ENCODE results near the gene CAMKK1.

Gene CAMKK1

DNA sequence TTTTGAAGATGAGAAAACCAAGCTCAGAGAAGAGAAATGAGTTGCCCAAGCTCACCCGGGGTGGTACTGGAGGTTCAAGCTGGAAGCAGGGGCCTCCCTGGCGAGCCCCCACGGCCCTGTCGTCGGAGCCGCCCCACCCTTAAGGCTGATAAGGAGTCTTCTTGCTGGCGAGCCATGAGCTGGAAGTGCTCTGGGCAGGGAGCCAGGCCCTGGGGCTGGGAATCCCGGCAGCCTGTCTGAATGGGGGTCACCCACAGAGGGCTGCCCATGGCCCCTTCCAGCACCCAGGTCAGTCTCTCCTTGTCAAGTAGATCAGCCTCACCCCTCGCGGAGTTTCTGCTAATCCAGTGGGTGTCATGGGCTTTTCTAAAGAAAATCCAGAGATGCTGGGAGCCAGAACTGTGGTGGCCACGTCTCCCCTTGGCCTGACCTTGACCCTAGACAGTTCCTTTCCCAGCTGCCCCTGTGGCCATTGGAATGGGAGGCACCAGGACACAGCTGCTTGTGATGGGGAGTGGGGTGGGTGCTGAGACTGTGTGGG is 24.6 kb upstream of the CAMKK1 start:
- H3K4me3 ChIP-seq (ENCODE audit: low read length): no peak overlapping the region
- H3K27ac ChIP-seq (ENCODE audit: low read length): no peak overlapping the region
- H3K4me1 ChIP-seq (ENCODE audit: control insufficient read depth, insufficient read depth, low read length): no peaks in the 10 kb centered on the region; the same call in 1 of the 2 replicates
- no peaks in the 10 kb centered on the region for H3K27me3 ChIP-seq (ENCODE audit: control insufficient read depth, insufficient read depth, low read length)
- no peak for DNase-seq (ENCODE audit: low read depth, low spot score)
- no peaks in the 10 kb centered on the region for H3K36me3 ChIP-seq (ENCODE audit: control insufficient read depth, insufficient read depth, low read length)
- no CpG with 5 or more reads among the region's 11 CpGs for whole genome bisulfite sequencing (ENCODE audit: insufficient coverage, insufficient read length)
- H3K9me3 ChIP-seq (ENCODE audit: control insufficient read depth, insufficient read depth, low read length): no peaks in the 10 kb centered on the region

DNA sequence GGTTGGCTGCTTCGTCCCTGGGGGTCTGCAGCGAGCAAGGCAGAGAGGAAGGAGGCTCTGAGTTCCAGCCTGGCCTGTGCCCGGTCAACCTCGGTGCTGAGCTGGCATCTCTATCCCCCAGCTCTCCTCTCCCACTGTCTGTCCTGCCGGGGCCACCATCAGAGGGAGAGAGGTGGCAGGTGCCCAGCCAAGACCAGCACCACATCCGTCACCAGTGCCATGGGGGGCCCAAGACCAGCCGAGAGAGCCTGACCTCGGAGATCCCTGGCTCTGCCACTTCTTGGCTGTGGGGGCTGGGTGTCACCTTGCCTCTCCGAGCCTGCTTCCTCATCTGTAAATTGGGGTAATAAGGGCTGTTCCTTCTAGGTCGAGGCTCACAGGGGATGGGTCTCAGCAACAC is 24.0 kb upstream of the CAMKK1 start:
- WGBS (ENCODE audit: insufficient coverage, insufficient read length): no CpG with 5 or more reads among the region's 10 CpGs
- H3K4me1 ChIP-seq (ENCODE audit: control insufficient read depth, insufficient read depth, low read length): no peaks in the 10 kb centered on the region; the same call in 1 of the 2 replicates

DNA sequence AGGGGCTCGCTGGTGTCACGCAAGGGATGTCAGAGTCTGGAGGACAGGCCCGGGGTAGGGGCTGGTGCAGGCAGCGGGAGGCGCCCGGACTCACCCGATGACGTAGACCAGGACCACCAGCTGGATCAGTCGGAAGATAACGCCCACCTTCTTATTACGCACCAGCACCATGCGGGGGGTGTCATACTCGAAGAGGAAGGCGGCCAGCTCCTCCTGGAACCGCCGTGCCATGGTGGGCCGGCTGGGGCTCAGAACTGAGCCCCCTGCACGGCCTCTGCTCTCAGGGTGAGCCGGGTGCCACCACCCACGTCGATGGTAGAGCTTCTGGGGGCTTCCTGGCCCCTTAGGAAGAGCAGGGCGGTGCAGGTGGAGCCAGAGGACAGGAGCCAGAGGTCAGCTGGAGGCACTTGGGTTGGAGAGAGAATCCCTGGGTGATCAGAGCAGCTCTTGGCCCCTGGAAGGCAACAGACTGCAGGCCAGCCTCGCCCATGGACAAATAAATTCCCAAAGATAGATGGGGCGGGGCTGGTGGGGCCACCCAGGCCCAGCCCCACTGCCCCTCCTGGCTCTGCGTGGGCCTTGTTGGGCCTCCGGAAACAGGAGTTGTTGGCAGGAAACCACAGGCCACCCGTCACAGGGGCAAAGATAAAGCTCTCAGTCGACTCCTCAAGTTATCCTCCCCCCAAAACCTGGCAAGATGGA is 23.3 kb upstream of the CAMKK1 start, which contains the start of gene P2RX1:
Gene P2RX1 (minus strand): TSS at position 471 of the 702 bp plus-strand sequence. CDS start 240 bp downstream, at position 231.
- Histone ChIP-seq H3K27ac (ENCODE audit: low read length) (no peak within 1 kb of the TSS), H3K27me3 (ENCODE audit: control insufficient read depth, insufficient read depth, low read length) (no peaks in the 10 kb centered on the region), H3K4me1 (ENCODE audit: control insufficient read depth, insufficient read depth, low read length) (no peaks in the 10 kb centered on the region; the same call in 1 of the 2 replicates), H3K36me3 (ENCODE audit: control insufficient read depth, insufficient read depth, low read length) (no peaks in the 10 kb centered on the region), H3K9me3 (ENCODE audit: control insufficient read depth, insufficient read depth, low read length) (no peaks in the 10 kb centered on the region), H3K4me3 (ENCODE audit: low read length) (no peak within 1 kb of the TSS)
- no peak for DNase-seq (ENCODE audit: low read depth, low spot score)
- WGBS (ENCODE audit: insufficient coverage, insufficient read length): no CpG with 5 or more reads among the region's 28 CpGs

More for the DNA sequence above, 24.0 kb upstream of the CAMKK1 start:
- Histone ChIP-seq H3K4me3 (ENCODE audit: low read length) (no peak overlapping the region), H3K27me3 (ENCODE audit: control insufficient read depth, insufficient read depth, low read length) (no peaks in the 10 kb centered on the region), H3K27ac (ENCODE audit: low read length) (no peak overlapping the region), H3K36me3 (ENCODE audit: control insufficient read depth, insufficient read depth, low read length) (no peaks in the 10 kb centered on the region), H3K9me3 (ENCODE audit: control insufficient read depth, insufficient read depth, low read length) (no peaks in the 10 kb centered on the region)
- DNase-seq (ENCODE audit: low read depth, low spot score): no peak

GRCh38 chr17:3915581-3915994 is 22.7 kb upstream of the CAMKK1 start:
- H3K4me1 ChIP-seq (ENCODE audit: control insufficient read depth, insufficient read depth, low read length): no peaks in the 10 kb centered on the region; the same call in 1 of the 2 replicates
- no peaks in the 10 kb centered on the region for H3K36me3 ChIP-seq (ENCODE audit: control insufficient read depth, insufficient read depth, low read length)
- no peak overlapping the region for H3K27ac ChIP-seq (ENCODE audit: low read length)
- no peaks in the 10 kb centered on the region for H3K9me3 ChIP-seq (ENCODE audit: control insufficient read depth, insufficient read depth, low read length)
- no peaks in the 10 kb centered on the region for H3K27me3 ChIP-seq (ENCODE audit: control insufficient read depth, insufficient read depth, low read length)
- WGBS (ENCODE audit: insufficient coverage, insufficient read length): no CpG with 5 or more reads among the region's 13 CpGs
- DNase-seq (ENCODE audit: low read depth, low spot score): no peak
- H3K4me3 ChIP-seq (ENCODE audit: low read length): no peak overlapping the region

DNA sequence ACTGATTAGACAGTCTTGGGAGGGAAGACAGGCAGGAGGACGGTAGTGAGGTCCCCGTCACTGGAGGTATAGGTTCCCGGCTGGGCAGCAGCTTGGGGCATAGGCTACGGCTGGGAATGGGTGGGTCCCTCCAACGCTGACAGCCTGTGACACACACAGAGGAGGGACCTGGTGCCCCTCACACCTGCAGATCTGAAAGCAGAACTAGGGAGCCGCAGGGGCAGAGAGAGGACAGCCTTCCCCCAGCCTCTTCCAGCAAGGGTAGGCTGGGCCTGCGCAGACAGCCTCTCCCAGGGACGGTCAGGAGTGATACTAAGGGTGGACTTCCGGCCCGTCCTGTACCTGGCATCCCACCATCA is 21.4 kb upstream of the CAMKK1 start:
- DNase-seq (ENCODE audit: low read depth, low spot score): no peak
- no peaks in the 10 kb centered on the region; the same call in 1 of the 2 replicates for H3K4me1 ChIP-seq (ENCODE audit: control insufficient read depth, insufficient read depth, low read length)
- no CpG with 5 or more reads among the region's 10 CpGs for WGBS (ENCODE audit: insufficient coverage, insufficient read length)

DNA sequence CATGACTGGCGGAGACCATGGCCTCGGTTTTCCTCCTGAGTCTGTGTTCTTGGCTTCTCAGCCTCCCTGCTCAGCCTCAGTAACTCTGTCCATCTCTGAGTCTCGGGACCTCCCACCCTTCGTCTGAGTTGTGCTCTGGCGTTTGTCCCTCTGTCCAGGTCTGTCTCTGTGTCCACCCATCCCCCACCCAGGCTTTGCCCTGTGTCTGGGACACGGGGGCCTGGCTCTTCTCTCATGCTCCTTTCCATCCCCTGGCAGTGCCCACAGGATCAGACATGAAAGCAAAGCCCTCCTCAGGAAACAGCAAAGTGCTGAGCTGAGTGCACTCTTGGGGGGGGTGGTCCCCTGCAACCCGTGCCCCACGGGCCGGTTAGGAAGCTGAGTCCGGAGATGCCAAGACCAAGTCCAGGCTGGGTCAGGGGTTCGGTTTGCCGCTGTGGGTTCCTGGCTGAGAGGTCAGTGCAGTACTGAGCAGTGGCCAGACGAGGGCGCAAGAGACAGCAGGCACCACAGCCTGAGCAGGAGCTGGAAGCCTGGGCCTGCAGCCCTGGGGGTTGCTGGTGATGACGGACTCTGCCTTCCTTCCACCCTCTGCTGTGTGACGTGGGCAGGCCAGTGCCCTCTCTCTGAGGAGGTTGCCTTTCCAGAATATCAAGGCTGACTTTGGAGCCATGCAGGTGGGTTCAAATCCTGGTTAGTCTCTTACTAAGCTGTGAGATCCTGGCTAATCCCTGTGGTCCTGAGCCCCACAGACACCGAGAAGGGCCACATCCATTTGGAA is 20.9 kb upstream of the CAMKK1 start:
- DNase-seq (ENCODE audit: low read depth, low spot score): peak; percentile 68
- Histone ChIP-seq H3K4me3 (ENCODE audit: low read length) (no peak overlapping the region), H3K36me3 (ENCODE audit: control insufficient read depth, insufficient read depth, low read length) (no peaks in the 10 kb centered on the region), H3K9me3 (ENCODE audit: control insufficient read depth, insufficient read depth, low read length) (no peaks in the 10 kb centered on the region), H3K27me3 (ENCODE audit: control insufficient read depth, insufficient read depth, low read length) (no peaks in the 10 kb centered on the region), H3K27ac (ENCODE audit: low read length) (no peak overlapping the region), H3K4me1 (ENCODE audit: control insufficient read depth, insufficient read depth, low read length) (no peaks in the 10 kb centered on the region; the same call in 1 of the 2 replicates)
- WGBS (ENCODE audit: insufficient coverage, insufficient read length): no CpG with 5 or more reads among the region's 17 CpGs

More for the DNA sequence above, 21.4 kb upstream of the CAMKK1 start:
- Histone ChIP-seq H3K27ac (ENCODE audit: low read length) (no peak overlapping the region), H3K4me3 (ENCODE audit: low read length) (no peak overlapping the region), H3K9me3 (ENCODE audit: control insufficient read depth, insufficient read depth, low read length) (no peaks in the 10 kb centered on the region), H3K36me3 (ENCODE audit: control insufficient read depth, insufficient read depth, low read length) (no peaks in the 10 kb centered on the region), H3K27me3 (ENCODE audit: control insufficient read depth, insufficient read depth, low read length) (no peaks in the 10 kb centered on the region)

GRCh38 chr17:3912827-3913226 is 20.0 kb upstream of the CAMKK1 start:
- Histone ChIP-seq H3K36me3 (ENCODE audit: control insufficient read depth, insufficient read depth, low read length) (no peaks in the 10 kb centered on the region), H3K4me3 (ENCODE audit: low read length) (no peak overlapping the region), H3K27ac (ENCODE audit: low read length) (no peak overlapping the region), H3K9me3 (ENCODE audit: control insufficient read depth, insufficient read depth, low read length) (no peaks in the 10 kb centered on the region), H3K4me1 (ENCODE audit: control insufficient read depth, insufficient read depth, low read length) (no peaks in the 10 kb centered on the region; the same call in 1 of the 2 replicates), H3K27me3 (ENCODE audit: control insufficient read depth, insufficient read depth, low read length) (no peaks in the 10 kb centered on the region)
- DNase-seq (ENCODE audit: low read depth, low spot score): no peak
- no CpG with 5 or more reads among the region's 2 CpGs for WGBS (ENCODE audit: insufficient coverage, insufficient read length)

DNA sequence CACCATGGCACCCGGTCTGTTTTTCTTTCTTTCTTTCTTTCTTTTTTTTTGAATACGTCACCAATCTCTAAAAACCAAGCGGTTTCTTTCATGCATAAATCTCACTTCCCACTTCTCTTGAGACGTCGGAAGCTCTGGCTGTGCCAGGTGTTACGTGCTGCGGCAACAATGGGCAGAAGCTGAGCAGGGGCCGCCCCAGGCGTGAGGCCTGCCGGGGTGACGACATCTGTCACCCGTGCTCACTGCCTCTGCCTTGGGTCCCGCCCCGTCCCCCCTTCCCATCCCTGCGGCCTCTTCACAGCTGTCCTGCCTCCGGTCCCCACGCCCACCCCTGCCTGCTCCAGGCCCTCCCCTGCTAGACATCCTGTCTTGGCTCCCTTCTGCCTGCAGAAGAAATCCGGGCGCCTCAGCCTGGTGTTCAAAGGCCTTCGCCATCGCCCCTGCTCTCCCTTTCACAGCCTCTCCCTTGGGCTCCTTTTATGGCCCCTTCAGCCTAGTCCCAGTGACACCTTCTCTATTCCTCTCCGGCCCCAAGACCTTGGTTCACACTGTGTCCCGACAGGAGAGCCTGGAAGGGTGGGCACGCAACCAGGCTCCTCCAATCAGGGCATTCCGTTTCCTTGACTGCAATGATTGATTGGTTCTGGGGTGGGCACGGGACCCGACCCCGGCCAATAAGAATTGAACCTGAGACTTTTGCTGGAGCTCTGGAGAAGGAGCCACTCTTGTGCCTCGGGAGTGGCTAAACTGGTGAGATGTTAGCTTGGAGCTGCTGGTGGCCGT is 18.6 kb upstream of the CAMKK1 start:
- WGBS (ENCODE audit: insufficient coverage, insufficient read length): no CpG with 5 or more reads among the region's 30 CpGs
- Histone ChIP-seq H3K27me3 (ENCODE audit: control insufficient read depth, insufficient read depth, low read length) (no peaks in the 10 kb centered on the region), H3K9me3 (ENCODE audit: control insufficient read depth, insufficient read depth, low read length) (no peaks in the 10 kb centered on the region), H3K4me1 (ENCODE audit: control insufficient read depth, insufficient read depth, low read length) (no peaks in the 10 kb centered on the region), H3K36me3 (ENCODE audit: control insufficient read depth, insufficient read depth, low read length) (no peaks in the 10 kb centered on the region), H3K4me3 (ENCODE audit: low read length) (no peak overlapping the region), H3K27ac (ENCODE audit: low read length) (no peak overlapping the region)
- DNase-seq (ENCODE audit: low read depth, low spot score): no peak

DNA sequence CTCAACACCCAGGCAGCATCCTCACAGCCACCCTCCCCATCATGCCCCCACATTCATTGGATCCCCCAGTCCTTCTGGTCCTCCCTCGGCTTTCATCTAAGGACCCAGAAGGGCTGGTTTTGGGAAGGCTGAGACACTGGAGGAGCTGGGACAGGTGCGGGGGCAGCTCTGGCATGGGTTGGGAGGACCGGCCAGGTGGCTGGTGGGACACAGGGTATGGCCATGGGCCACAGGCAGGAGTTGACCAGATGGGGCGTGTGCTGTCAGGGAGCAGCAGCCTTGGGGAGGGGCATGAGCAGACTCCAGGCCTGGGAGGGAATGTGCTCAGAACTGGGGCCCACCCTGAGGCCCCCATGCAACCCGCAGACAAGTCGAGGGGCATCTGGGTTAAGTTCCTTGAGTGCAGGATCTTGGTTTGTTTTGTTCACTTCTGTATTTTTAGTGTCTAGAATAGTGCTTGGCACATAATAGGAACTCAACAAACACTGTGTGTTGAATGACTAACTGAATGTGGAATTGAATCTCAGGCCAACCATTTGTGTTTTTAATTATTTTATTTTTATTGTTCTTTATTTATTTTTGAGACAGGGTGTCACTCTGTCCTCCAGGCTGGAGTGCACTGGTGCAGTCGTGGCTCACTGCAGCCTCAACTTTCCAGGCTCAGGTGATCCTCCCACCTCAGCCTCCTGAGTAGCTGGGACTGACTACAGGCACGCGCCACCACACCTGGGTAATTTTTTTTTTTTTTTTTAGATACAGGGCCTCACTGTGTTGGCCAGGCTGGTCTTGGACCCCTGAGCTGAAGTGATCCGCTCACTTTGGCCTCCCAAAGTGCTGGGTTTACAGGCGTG is 17.8 kb upstream of the CAMKK1 start:
- no CpG with 5 or more reads among the region's 11 CpGs for WGBS (ENCODE audit: insufficient coverage, insufficient read length)
- no peak overlapping the region for H3K27ac ChIP-seq (ENCODE audit: low read length)

More for the DNA sequence above, 17.8 kb upstream of the CAMKK1 start:
- no peaks in the 10 kb centered on the region for H3K36me3 ChIP-seq (ENCODE audit: control insufficient read depth, insufficient read depth, low read length)
- H3K9me3 ChIP-seq (ENCODE audit: control insufficient read depth, insufficient read depth, low read length): no peaks in the 10 kb centered on the region
- H3K4me3 ChIP-seq (ENCODE audit: low read length): no peak overlapping the region
- no peak for DNase-seq (ENCODE audit: low read depth, low spot score)
- H3K27me3 ChIP-seq (ENCODE audit: control insufficient read depth, insufficient read depth, low read length): no peaks in the 10 kb centered on the region
- no peaks in the 10 kb centered on the region for H3K4me1 ChIP-seq (ENCODE audit: control insufficient read depth, insufficient read depth, low read length)

Data from iPS DF 6.9 (cell line).